A673 (cell line): ENCODE data around the gene PLOD3. TPM values are rescaled to one million over a fixed set of nuclear protein-coding genes. Genes with fewer than 3 reads are reported as not detected.

Experiments
- BruUV-seq: library from RNA; stranded (reverse); fragments of 400-500 nt; replicated peaks from 2 replicates; lab custom pipeline; 2021; lab: Mats Ljungman, UMichigan
- CTCF ChIA-PET: fragments of 300-600 bp; sonication (Branson Sonifier 250); formaldehyde crosslinking; loops from one replicate; lab custom pipeline; 2022; ENCODE audit warnings: antibody characterized with exemption; lab: Charles Lee
- POLR2A ChIA-PET: fragments of 300-600 bp; sonication (Branson Sonifier 250); formaldehyde crosslinking; loops from one replicate; lab custom pipeline; 2022; ENCODE audit warnings: antibody characterized with exemption; ENCODE audit not compliant: low non-redundant PET; lab: Charles Lee
- DNase-seq: peaks from one replicate; pipeline ENCODE4 v3.0.0-alpha.2; 2015; ENCODE audit warnings: low spot score
- H3K27ac ChIP-seq: fragments of 200-600 bp; sonication (generic); 2 replicates; pipeline ENCODE4 v1.5.1; 2016; ENCODE audit warnings: mixed run types, low read depth, mild to moderate bottlenecking, mixed read lengths, antibody characterized with exemption, low read length; ENCODE audit not compliant: poor library complexity, severe bottlenecking
- H3K27me3 ChIP-seq: fragments of 200-600 bp; sonication (generic); replicated peaks from 2 replicates; pipeline ENCODE4 v1.6.1; 2017; ENCODE audit warnings: mixed run types, low read depth, mild to moderate bottlenecking, mixed read lengths, antibody characterized with exemption, low read length; ENCODE audit not compliant: insufficient read depth, poor library complexity
- H3K36me3 ChIP-seq: fragments of 200-600 bp; sonication (generic); 2 replicates; pipeline ENCODE4 v1.6.1; 2016; ENCODE audit warnings: mixed run types, mild to moderate bottlenecking, mixed read lengths, antibody characterized with exemption, low read length; ENCODE audit not compliant: insufficient read depth, poor library complexity, severe bottlenecking
- H3K4me1 ChIP-seq: fragments of 200-600 bp; sonication (generic); 2 replicates; pipeline ENCODE4 v1.6.1; 2017; ENCODE audit warnings: mixed run types, mild to moderate bottlenecking, mixed read lengths, antibody characterized with exemption, low read length; ENCODE audit not compliant: insufficient read depth, poor library complexity, severe bottlenecking
- H3K4me3 ChIP-seq: fragments of 200-600 bp; sonication (generic); 2 replicates; pipeline ENCODE4 v1.5.1; 2016; ENCODE audit warnings: low read depth, mixed run types, mild to moderate bottlenecking, mixed read lengths, low read length; ENCODE audit not compliant: poor library complexity, severe bottlenecking
- H3K9me3 ChIP-seq: fragments of 200-600 bp; sonication (generic); 2 replicates; pipeline ENCODE4 v1.6.1; 2016; ENCODE audit warnings: mixed run types, low read depth, mild to moderate bottlenecking, mixed read lengths, antibody characterized with exemption, low read length; ENCODE audit not compliant: poor library complexity, severe bottlenecking
- EZH2 ChIP-seq: fragments of 200-600 bp; sonication (generic); IDR thresholded peaks from 2 replicates; pipeline ENCODE4 v1.6.1; 2017; ENCODE audit warnings: borderline replicate concordance, low read depth, mild to moderate bottlenecking, mixed read lengths, antibody characterized with exemption, low read length; ENCODE audit not compliant: poor library complexity, severe bottlenecking
- intact Hi-C: fragments of 100-400 bp; cut with micrococcal nuclease; formaldehyde crosslinking; loops from one replicate; pipeline ENCODE4 v1.10.0; 2022; ENCODE audit not compliant: unreplicated experiment
- total RNA-seq: library from RNA; stranded (reverse); gene quantifications from 2 replicates; pipeline ENCODE4 v1.2.3, GENCODE V29; 2021
- TF ChIP-seq, protein P1 (sequence below): fragments of 300-800, 200-600 bp; sonication (generic); conservative IDR thresholded peaks from 2 replicates; pipeline ENCODE4 v1.5.1; 2017; ENCODE audit warnings: low read depth, mild to moderate bottlenecking, antibody characterized with exemption, low read length, moderate library complexity, mixed read lengths

Gene PLOD3
- total RNA-seq, 1 experiment from 2014 or later, result 84.1 TPM

DNA sequence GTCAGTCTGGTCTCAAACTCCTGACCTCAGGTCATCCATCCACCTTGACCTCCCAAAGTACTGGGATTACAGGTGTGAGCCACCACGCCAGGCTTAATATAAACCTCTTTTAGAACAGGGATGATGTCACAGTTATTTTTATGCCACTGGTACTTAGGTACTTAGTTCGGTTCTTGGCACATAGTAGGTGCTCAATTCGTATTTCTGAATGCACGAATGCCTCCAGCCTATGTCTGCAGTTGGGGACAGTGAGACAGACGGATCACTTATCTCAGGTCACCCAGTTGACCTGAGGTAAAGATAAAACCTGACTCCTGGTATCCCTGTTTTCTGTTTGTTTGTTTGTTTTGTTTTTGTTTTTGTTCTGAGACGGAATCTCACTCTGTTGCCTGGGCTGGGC lies 31.2 kb downstream of the PLOD3 start:
- ChIA-PET POLR2A (no interaction called here), CTCF (interaction anchor here (0.7 kb wide), 1 partner anchor 277 kb away, joined by 3 read pairs; no protein-coding TSS in a partner anchor)
- no peak for TF ChIP-seq EZH2
- TF ChIP-seq, protein P1, sequence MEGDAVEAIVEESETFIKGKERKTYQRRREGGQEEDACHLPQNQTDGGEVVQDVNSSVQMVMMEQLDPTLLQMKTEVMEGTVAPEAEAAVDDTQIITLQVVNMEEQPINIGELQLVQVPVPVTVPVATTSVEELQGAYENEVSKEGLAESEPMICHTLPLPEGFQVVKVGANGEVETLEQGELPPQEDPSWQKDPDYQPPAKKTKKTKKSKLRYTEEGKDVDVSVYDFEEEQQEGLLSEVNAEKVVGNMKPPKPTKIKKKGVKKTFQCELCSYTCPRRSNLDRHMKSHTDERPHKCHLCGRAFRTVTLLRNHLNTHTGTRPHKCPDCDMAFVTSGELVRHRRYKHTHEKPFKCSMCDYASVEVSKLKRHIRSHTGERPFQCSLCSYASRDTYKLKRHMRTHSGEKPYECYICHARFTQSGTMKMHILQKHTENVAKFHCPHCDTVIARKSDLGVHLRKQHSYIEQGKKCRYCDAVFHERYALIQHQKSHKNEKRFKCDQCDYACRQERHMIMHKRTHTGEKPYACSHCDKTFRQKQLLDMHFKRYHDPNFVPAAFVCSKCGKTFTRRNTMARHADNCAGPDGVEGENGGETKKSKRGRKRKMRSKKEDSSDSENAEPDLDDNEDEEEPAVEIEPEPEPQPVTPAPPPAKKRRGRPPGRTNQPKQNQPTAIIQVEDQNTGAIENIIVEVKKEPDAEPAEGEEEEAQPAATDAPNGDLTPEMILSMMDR, result no peak
- Histone ChIP-seq H3K9me3 (no peaks in the 10 kb centered on the region), H3K27me3 (no peaks in the 10 kb centered on the region), H3K27ac (no peak overlapping the region), H3K36me3 (no peaks in the 10 kb centered on the region), H3K4me1 (no peaks in the 10 kb centered on the region), H3K4me3 (no peak overlapping the region)
- no TSS peak for BruUV-seq
- intact Hi-C loops, result no loop called here
- no peak for DNase-seq

DNA sequence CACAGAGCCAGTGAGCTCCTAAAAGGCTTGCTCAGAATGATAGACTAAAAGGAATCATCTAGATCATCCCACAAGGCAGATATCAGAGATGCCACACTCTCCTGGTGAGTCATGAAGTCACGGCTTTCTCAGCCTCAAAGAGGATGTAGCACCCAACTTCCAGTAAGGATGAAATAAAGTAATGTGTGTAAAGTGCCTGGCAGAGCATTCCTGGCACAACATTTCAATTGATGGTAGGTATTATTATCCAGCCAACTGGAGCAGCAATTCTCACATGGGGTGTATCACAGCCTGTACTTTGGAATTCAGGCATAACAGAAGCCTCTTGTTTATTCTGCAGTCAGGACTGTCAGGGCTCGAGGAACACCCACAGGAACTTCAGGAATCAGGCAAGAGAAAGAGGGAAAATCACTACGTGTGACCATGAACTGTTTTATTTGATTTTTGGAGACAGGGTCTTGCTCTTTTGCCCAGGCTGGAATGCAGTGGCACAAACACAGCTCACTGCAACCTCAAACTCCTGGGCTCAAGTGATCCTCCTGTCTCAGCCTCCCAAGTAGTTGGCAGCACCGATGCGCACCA lies 32.0 kb downstream of the PLOD3 start:
- Histone ChIP-seq H3K9me3 (no peaks in the 10 kb centered on the region), H3K27ac (no peak overlapping the region), H3K27me3 (peaks cover 6% of the 10 kb centered on the region), H3K4me1 (no peaks in the 10 kb centered on the region), H3K4me3 (no peak overlapping the region), H3K36me3 (no peaks in the 10 kb centered on the region)
- ChIA-PET CTCF (no interaction called here), POLR2A (no interaction called here)
- BruUV-seq, result no TSS peak
- intact Hi-C loops, result no loop called here
- no peak for TF ChIP-seq EZH2
- TF ChIP-seq, protein P1, result no peak
- DNase-seq, result no peak

DNA sequence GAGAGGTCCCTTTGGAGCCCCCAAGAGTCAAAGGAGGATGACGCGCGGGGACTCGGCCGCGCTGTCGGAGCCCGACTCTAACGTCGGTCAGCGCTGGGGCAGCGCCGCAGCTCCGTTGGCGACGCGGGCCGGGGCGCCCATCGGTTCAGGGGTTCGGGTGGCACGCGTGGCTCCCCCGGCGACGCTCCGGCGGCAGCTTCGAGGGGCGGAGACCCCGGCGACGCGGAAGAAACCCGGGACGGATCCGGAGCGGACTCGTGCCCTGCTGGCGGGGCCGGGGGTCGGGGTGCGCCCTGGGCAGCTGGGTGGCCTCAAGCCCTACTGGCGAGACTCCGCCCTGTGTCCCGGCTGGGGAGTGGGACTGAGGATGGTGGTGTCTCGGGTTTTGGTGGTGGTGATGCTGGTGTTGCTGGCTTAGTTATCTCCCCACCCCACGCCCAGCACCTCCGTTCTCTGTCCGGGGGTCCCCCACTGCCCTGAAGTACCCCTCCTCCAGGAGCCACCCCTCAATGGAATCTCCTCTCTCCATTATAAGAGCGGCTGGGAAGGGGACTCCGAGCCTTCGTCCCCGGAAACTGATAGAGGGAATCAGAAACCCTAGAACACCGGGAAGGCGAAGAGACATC lies 37.1 kb downstream of the PLOD3 start, which contains the start of gene NAT16:
NAT16 (minus strand) TSS at position 164 of the 626 bp plus-strand sequence. CDS start 5,486 bp downstream, outside the sequence.
- H3K27me3 ChIP-seq, result peaks cover 35% of the 10 kb centered on the region
- DNase-seq, result no peak
- intact Hi-C loops, result no loop called here
- peaks cover 8% of the 10 kb centered on the region for H3K4me1 ChIP-seq
- CTCF ChIA-PET, result no interaction called here
- peak; percentile 86 for TF ChIP-seq EZH2
- TF ChIP-seq, protein P1, result no peak
- H3K9me3 ChIP-seq, result no peaks in the 10 kb centered on the region
- BruUV-seq, result no TSS peak
- POLR2A ChIA-PET, result interaction anchor here (0.6 kb wide), 1 partner anchor 171 kb away, joined by 6 read pairs; no protein-coding TSS in a partner anchor
- no peak within 1 kb of the TSS for H3K27ac ChIP-seq
- peak within 1 kb of the TSS; percentile 40 for H3K4me3 ChIP-seq
- no peaks in the 10 kb centered on the region for H3K36me3 ChIP-seq
